Activated T-cell treated with anti-CD3 and anti-CD28 coated beads for 4 hours (primary cell): Measurements from ENCODE around the gene RIOK3.
"Not testable (repeated sequence)": the region's sequence is repeated elsewhere in the genome, so short reads cannot be mapped to it uniquely, and the experiment has no call there.

Experiments used
- DNase-seq: peaks from one replicate; pipeline ENCODE4 v3.0.0-alpha.2; 2020

The RIOK3 gene, protein sequence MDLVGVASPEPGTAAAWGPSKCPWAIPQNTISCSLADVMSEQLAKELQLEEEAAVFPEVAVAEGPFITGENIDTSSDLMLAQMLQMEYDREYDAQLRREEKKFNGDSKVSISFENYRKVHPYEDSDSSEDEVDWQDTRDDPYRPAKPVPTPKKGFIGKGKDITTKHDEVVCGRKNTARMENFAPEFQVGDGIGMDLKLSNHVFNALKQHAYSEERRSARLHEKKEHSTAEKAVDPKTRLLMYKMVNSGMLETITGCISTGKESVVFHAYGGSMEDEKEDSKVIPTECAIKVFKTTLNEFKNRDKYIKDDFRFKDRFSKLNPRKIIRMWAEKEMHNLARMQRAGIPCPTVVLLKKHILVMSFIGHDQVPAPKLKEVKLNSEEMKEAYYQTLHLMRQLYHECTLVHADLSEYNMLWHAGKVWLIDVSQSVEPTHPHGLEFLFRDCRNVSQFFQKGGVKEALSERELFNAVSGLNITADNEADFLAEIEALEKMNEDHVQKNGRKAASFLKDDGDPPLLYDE

DNA sequence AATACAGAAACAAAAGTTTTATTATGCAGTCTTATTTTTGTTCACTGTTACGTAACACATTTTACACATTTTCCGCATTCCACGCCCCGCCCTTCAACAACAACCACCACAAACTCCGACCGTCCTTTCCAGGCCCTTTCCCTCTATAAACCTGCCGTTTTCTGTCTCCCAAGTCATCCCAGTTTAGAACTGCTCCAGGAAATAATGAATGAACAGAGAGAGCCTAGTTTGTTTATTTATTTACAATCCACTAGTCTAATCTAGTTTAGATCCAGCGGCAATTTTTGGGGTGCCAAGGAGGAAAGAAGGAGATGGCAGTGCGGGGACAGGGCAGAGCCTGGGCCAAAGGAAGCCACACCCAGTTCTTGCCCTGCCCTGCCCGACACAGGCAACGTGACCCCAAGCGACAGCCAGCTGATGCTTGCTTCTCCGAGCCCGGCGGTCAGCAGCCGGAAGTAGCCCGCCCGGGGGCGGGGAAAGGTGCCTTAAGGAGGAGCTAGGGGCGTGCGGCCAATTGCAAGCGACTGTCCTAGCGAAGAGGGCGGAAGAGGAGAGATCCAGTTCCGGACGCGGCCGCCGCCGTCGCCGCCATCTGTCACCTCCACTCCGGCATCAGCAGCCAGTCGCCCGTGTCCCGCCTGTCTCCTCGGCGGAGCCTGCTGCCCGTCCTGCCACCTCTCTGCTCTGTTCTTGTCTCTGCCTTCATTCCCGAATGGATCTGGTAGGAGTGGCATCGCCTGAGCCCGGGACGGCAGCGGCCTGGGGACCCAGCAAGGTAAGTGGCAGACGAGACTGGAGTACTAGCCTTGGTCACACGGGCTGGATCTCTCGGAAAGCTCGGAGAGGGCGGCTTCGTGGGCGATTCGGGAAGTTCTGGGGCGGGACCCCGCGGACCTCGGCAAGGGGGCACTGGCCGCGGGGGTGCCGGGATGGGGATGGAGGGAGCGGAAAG is at the start of gene RIOK3:
TSS of gene RIOK3 (plus strand) at position 560 of the 952 bp plus-strand sequence. CDS start at position 713, 153 bp downstream.
- peak; percentile 74 for DNase-seq

DNA sequence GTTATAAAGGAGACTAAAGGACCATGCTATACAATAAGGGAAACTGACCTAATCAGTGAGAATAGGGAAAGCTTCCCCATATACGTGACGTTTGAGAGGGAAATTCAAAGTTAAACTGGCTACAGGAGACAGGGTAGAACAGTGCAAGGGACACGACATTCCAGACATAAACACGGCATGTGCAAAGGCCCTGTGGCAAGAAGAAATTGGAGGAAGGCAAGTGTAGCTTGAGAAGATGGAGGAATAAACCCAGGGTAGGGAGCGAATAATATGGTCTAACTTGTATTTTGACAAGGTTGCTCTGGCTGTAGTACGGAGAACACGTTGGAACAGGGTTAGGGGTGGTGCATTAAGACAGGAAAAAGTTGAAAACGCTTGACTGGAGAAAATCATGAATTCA is 49.8 kb upstream of the RIOK3 start:
- no peak for DNase-seq

DNA sequence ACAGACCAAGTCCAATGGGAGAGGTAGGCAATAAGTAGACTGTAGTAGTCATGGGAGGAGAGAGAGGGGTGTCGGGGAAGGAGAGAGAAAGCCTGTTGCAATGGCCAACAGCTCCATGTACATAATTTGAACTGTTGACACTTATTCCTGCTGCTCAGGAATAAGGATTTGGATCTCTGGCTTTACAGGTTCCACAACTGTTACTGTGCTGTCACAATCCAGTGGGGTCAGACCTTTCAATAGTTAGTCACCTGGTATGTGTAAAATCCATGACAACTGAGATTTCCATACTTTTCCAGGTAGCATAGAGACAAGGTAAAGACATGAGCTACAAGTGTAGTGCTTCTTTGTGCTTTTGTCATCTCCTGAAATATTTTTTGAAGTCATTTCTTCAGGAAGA is 47.5 kb upstream of the RIOK3 start:
- no peak for DNase-seq

DNA sequence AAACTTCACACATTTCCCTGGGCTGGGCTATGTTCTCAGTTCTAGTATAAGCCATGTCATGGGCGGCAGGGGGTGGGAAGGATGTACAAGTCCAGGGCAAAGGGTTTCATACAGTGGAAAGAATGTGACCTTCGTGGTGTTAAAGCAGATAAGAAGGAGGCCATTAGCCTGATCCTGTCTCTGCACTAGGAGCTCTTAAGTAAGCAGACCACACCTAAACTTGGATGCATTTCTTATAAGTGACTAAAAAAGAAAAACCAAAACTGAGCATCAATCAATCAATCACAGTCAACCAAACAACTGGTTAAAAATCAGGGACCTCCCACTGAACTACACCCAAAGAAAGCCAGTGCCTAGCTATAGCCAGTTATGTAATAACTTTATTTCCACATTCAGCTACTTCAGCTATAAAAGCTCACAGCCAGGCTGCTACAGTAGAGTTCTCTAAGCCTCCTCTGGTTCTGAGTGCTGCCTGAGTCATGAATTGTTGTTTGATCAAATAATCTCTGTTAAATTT is 46.8 kb upstream of the RIOK3 start:
- DNase-seq, result no peak

DNA sequence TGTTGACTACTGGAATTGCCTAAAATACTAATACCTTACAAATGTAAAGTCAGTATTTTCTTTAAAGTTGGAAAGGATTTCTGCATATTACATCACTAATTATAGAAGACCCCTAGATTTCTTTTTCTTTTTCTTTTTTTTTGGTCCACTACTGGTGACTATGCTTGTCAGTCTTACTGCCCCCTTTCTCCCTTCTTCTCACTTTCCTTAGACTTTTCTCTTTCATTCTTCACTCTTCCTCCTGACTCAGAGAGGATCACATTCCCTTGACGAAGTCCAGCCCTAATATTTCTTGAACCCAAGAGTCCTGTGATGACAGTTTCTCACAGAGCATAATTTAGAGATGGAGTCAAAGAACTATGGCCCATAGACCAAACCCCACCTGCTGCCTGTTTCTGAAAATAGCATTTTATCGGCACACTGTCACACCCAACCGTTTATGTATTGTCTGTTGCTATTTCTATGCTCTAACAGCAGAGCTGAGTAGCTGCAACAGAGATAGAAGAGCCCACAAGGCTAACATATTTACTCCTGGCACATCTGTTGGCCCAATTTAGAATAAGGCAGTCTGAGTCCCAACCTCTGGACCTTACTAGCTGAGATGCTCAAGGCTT is 40.6 kb upstream of the RIOK3 start:
- DNase-seq, result no peak

DNA sequence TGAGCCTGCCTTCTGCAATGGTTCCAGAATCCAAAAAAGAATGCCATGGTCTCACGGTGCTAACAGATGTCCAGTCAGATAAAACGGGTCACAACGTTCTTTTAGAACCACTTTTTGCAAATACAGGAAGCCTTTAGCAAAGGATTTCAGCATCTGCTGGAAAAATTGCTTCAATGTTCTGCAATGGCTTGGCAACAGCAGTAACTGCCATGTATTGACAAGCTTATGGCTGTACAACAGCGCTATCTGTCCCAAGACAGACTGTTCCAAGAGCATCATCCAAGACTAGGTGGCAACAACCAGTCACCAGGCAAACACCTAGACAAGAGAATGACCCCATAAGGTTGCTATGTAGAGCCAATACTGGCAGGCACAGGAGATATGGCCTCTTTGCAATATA is 37.6 kb upstream of the RIOK3 start:
- no peak for DNase-seq

DNA sequence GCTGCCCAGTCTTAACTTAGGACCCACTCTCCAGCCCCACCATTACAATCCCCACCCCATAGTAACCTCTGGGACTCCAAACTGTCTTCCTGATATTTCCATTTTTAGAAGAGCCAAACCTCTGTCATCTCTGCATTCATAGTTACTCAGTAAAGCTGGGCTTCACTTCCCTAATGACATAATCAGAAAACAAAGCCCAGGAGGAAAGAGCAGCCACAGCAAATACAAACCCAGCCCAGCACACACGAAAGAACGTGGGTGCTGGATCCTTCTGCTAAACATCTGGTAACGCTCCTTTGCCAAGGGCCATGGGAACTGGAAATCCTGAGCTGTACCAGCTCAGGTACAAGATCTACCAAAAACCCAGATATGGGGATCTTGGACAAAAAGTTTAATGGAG is 36.8 kb upstream of the RIOK3 start:
- no peak for DNase-seq

DNA sequence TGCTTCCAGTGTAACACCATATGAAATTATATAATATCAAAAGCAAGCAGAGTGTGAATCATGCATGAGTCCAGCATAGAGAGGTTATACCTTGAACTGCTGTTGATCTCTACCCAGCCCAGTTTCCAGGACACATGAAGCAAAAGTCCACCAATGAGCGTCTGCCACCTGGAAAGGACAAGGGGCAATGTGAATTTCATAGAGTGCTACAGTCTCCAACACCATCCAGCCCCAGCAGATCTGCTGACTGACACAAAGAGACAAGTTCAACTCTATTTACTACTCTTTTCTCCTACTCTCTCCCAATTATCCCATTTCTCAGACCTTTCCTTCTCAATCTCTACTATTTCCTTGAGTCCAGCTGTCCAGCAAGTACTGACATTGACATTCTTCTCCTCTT is 31.8 kb upstream of the RIOK3 start:
- no peak for DNase-seq

DNA sequence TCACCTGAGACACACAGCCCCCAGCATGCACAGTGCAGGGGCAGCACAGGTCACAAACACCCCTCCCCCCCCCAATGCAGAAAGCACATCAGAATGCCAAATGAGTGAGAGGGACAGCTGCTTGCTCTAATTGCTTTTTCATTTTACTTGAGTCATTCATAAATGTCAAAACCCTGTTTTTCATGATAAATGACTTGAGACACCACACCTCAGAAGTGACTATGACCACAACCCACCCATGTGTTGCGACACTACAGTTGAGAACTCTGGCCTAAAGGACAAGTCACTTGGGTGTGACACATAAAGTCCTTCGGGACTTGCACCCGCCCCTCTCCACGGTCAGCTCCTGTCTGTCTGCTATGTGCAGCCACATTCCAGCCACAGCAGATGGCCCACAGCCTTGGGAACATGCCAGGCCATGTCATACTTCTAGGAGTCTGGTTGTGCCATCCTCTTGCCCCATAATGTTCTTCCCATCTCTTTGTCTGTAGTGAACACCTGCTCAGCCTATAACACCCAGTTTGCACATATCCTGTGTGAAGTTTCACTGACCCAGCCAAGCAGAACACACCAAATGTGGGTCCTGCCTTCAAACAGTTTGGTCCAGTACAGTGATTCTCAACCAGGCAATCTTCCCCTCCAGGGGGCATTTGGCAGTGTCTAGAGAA is 30.2 kb upstream of the RIOK3 start:
- DNase-seq, result no peak

DNA sequence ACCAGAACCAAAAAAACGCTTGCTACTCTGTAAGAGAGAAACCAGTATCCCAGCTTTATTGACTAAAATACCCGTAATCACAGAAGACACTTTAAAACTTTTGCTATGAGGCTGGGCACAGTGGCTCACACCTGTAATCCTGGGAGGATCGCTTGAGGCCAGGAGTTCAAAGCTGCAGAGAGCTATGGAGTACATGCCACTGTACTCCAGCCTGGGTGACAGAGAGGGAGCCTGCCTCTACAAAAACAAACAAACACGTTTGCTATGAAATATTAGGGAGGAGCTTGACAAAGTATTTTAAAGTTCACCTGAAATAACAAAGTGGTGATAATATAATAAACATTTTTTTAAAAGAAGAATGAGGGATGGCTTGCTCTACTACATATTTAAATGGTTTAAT is 28.5 kb upstream of the RIOK3 start:
- no peak for DNase-seq

DNA sequence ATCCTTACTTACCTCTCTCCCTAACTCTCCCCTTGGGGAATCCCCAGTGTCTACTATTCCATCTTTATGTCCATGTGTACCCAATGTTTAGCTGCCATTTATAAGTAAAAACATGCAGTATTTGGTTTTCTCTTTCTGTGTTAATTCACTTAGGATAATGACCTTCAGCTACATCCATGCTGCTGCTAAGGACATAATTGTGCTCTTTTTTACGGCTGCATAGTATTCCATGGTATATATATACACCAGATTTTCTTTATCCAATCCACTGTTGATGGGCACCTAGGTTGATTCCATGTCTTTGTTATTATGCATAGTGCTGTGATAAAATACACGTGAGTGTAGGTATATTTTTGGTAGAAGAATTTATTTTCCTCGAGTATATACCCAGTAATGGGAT is 24.3 kb upstream of the RIOK3 start:
- DNase-seq, result no peak

DNA sequence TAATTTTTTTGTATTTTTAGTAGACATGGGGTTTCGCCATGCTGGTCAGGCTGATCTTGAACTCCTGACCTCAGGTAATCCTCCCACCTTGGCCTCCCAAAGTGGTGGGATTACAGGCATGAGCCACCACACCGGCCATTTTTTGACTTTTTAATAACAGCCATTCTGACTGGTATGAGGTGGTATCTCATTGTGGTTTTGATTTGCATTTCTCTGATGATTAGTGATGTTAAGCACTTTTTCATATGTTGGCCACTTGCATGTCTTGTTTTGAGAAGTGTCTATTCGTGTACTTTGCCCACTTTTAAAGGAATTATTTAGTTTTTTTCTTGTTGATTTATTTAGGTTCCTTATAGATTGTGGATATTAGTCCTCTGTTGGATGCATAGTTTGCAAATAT is 23.5 kb upstream of the RIOK3 start:
- not testable (repeated sequence) for DNase-seq

DNA sequence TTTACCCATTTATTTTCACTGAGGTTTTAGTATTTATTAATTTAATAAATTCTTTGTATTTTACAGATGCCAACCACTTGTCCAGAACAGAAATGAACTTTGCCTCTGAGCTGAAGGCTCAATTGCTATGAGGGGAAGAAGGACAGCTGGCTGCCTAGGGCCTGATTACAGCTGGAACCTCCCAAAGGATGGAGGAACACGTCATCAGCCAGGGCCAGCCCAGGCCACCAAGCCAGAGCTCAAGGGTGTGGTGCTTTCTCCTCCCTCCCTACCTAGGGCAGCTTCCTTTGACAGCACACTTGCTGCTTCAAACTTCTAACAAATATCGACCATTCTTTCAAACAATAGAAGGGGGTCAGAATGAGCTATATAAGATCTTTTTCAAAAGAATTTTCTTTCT is 19.7 kb upstream of the RIOK3 start:
- no peak for DNase-seq

DNA sequence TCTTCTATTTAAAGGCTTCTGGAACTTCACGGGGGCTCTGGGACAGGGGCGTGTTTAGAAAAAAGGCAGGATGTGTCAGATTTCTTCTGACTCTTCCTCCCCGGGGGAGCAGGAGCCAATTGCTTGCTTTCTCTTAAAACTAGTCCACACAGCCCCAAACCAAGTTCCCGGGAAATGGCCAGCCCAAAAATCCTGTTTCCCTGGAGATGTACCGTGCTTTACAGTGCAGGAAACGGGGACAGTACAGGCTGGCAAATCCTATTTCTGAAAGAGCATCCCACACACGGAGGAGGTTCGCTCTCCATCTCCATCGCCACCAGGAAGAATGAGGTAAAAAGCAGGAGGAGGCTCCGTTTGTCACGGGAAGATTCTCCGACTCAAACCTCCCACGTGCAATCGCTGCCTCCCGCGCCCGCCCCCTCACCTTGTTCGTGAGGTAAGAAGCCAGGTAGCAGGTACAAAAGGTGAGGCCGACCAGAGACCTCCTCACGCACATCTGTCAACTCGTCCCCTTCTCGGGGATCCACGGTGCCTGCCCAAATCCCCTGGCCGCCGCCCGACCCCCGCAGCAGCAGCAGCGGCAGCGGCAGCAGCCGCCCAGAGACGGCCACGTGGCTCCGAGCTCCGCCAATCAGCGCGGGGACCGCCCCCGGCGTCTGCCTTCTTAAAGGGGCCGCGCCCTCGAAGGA is 15.6 kb upstream of the RIOK3 start:
- DNase-seq, result peak; percentile 71

DNA sequence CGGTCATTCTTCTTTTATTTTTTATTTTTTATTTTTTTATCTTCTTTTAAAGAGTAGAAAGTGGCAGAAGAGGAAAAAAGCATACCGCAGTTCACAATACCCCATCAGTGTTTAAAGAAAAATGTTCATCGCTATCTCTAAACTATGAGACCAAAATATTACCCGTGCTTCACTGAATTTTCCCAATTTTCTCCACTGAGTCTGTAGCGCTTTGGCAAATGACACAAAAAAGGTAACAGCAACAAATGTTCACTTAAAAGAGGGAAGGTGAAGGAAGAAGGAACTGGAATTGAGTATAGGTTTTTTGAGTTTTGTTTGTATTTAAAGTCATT is 15.1 kb upstream of the RIOK3 start:
- no peak for DNase-seq

DNA sequence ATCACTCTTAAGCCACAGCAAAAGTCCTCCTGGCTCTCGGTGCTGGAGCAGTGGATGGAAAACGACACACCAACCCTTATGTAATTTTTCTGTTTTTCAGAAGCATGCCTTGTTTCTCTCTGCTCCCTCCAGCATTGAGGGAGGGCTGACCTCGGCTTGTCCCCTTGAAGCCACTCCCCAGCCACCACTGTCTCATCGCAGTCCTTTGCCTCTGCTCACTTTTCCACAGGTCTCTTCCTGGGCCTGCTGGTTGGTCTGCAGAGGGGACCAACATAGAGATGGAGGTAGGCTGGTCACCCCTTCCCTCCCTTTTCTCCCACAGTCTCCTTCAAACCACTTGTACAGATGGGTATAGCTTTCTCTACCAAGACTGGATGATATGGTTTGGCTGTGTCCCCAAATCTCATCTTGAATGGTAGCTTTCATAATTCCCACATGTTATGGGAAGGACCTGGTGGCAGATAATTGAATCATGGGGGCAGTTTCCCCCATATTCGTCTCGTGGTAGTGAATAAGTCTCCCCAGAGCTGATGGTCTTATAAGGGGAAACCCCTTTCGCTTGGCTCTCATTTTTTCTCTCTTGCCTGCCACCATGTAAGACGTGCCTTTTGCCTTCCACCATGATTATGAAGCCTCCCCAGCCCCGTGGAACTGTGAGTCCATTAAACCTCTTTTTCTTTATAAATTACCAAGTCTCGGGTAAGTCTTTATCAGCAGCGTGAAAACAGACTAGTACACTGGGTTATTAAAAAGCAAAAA is 14.3 kb upstream of the RIOK3 start:
- DNase-seq, result no peak

DNA sequence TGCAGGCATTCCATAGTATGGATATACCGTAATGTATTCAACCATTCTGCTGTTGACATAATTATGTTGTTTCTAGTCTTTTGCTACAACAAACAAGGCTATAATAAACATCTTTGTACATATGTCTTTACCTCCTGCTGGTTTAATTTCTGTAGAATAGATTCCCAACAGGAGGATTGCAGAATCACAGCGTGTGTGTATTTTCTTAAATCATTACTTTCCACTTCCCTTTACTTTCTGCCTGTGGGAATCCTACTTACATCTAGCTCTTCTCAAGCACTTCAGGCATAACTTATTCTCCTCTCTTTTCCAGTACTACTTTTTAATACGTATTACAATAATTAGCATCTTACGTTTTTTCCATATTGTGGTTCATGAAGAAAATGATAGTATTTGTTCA is 13.0 kb upstream of the RIOK3 start:
- no peak for DNase-seq

DNA sequence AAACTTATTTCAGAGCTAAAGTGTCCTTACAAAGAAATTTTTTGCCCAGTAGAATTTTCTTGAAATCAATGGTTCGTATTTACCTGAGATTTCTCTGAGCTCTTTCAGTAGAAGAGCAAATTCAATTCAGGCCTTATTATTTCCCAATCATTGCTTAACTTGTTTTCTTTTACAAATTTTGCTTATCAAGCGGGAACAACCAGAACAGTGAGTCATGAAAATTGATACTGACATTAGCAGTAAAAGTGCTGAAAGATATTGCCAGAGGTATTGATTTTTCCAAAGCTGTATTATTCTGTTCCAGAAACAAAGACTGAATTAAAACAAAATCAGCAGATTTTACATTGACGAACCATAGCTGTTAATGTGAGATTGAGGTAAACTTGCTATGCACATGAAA is 10.1 kb upstream of the RIOK3 start:
- DNase-seq, result no peak

DNA sequence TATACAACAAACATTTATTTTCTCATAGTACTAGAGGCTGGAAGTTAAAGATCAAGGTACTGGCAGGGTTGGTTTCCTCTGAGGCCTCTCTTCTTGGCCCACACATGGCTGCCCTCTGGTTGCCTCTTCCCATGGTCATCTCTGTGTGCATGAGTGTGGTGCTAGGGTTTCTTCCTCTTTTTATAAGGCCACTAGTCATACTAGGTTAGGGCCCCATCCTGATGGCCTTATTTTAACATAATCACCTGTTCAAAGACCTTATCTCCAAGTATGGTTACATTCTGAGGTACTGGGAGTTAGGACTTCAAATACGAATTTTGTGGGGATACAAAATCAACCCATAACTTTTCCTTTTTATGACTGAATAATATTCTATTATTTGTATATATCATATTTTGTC is 4.8 kb upstream of the RIOK3 start:
- DNase-seq, result no peak

DNA sequence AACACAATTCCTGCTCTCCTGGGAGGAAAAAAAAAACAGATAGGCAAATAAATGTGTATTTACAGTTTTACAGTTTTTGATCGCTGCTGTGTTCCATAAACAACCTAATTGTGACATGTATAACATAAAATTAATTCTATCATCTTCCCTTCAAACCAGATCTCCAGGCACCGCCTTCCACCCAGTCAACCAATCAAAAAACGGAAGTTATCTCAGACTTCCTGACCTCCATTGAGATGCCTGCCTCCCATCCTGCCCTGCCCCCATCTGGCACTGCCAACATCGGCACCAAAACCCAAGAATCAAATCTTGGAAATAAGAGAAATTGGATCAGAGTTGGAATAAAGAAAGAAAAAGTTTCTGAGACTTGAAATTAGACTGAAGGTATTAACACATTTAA is 3.1 kb upstream of the RIOK3 start:
- no peak for DNase-seq

DNA sequence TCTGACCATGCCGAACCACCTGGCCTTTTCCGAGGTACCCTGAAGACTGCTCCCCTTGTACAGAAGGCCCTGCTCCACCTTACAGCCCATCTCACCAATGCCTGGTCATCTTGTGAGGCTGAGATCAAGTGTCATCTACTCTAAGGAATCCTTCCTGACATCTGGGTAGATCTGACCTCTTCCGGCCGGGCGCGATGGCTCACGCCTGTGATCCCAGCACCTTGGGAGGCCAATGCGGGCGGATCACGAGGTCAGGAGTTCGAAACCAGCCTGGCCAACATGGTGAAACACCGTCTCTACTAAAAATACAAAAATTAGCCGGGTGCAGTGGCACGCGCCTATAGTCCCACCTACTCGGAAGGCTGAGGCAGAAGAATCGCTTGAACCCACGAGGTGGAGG is 2.1 kb upstream of the RIOK3 start:
- no peak for DNase-seq
